Measurements from ENCODE around the gene SLC34A1.
"Not testable (repeated sequence)": the region's sequence is repeated elsewhere in the genome, so short reads cannot be mapped to it uniquely, and the experiment has no call there.

Gene SLC34A1

GRCh38 chr5:177336603-177337494 is 47.4 kb upstream of the SLC34A1 start:
- Histone ChIP-seq H3K4me1 (ENCODE audit: insufficient read depth, poor library complexity, severe bottlenecking) (no peaks in the 10 kb centered on the region), H3K36me3 (ENCODE audit: low read depth) (peaks cover 88% of the 10 kb centered on the region), H3K9me3 (ENCODE audit: severe bottlenecking) (no peaks in the 10 kb centered on the region), H3K27ac (ENCODE audit: poor library complexity, severe bottlenecking) (no peak overlapping the region), H3K4me3 (ENCODE audit: severe bottlenecking) (no peak overlapping the region), H3K27me3 (ENCODE audit: insufficient read depth, poor library complexity, severe bottlenecking) (no peaks in the 10 kb centered on the region)
- TF ChIP-seq, protein P1, sequence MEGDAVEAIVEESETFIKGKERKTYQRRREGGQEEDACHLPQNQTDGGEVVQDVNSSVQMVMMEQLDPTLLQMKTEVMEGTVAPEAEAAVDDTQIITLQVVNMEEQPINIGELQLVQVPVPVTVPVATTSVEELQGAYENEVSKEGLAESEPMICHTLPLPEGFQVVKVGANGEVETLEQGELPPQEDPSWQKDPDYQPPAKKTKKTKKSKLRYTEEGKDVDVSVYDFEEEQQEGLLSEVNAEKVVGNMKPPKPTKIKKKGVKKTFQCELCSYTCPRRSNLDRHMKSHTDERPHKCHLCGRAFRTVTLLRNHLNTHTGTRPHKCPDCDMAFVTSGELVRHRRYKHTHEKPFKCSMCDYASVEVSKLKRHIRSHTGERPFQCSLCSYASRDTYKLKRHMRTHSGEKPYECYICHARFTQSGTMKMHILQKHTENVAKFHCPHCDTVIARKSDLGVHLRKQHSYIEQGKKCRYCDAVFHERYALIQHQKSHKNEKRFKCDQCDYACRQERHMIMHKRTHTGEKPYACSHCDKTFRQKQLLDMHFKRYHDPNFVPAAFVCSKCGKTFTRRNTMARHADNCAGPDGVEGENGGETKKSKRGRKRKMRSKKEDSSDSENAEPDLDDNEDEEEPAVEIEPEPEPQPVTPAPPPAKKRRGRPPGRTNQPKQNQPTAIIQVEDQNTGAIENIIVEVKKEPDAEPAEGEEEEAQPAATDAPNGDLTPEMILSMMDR (IDR thresholded peaks at IDR 0.05; ENCODE audit: poor library complexity, severe bottlenecking) = no peak
- DNase-seq (ENCODE audit: low spot score) (no peak), ATAC-seq (ENCODE audit: low read depth) (no peak)

DNA sequence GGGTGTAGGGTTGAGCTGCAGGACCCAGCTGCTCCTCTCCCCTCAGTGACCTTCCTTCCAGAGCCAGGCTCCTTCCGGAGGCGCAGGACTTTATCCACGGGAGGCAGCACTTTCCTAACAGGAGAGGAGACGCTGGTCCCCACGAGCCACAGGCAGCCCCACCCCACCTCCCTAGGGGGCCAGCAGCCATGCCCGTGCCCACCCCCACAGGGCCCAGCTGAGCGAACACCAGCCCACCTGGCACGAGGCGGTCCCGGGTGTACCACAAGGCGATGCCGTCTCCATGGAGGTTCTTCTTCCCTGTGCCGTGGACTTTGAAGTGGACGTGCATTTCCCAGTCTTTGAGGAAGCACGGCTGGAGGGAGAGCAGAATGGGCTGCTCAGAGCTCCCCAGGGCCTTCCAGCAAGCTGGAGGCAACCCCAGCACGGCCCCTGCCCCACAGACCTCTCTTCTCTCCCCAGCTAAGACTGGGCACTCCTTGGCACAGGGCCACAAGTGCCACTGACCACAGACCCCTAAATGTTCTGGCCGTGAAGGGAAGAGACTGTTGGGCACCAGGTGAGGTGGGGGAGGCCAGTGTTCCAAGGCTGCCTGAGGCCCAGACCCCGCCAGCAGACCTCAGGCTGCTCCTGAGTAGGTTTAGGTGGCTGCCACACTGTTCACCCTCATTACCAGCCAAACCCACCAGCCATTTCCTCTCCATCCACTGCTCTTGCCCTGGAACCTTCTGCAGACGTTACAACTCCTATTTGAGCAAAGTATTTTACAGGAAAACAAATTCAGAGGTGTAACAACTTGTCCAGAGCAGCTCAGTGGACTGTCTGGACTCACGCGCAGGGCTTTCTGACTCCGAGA is 45.8 kb upstream of the SLC34A1 start:
- Histone ChIP-seq H3K27ac (ENCODE audit: poor library complexity, severe bottlenecking) (no peak overlapping the region), H3K4me1 (ENCODE audit: insufficient read depth, poor library complexity, severe bottlenecking) (no peaks in the 10 kb centered on the region), H3K4me3 (ENCODE audit: severe bottlenecking) (no peak overlapping the region), H3K27me3 (ENCODE audit: insufficient read depth, poor library complexity, severe bottlenecking) (no peaks in the 10 kb centered on the region), H3K9me3 (ENCODE audit: severe bottlenecking) (no peaks in the 10 kb centered on the region), H3K36me3 (ENCODE audit: low read depth) (peaks cover 89% of the 10 kb centered on the region)
- no peak for ATAC-seq (ENCODE audit: low read depth)
- TF ChIP-seq, protein P1 (IDR thresholded peaks at IDR 0.05; ENCODE audit: poor library complexity, severe bottlenecking) = no peak
- no peak for DNase-seq (ENCODE audit: low spot score)

GRCh38 chr5:177339107-177339638 is 45.1 kb upstream of the SLC34A1 start:
- Histone ChIP-seq H3K27me3 (ENCODE audit: insufficient read depth, poor library complexity, severe bottlenecking) (no peaks in the 10 kb centered on the region), H3K4me3 (ENCODE audit: severe bottlenecking) (no peak overlapping the region), H3K4me1 (ENCODE audit: insufficient read depth, poor library complexity, severe bottlenecking) (no peaks in the 10 kb centered on the region), H3K9me3 (ENCODE audit: severe bottlenecking) (no peaks in the 10 kb centered on the region), H3K36me3 (ENCODE audit: low read depth) (peaks cover 87% of the 10 kb centered on the region), H3K27ac (ENCODE audit: poor library complexity, severe bottlenecking) (no peak overlapping the region)
- DNase-seq (ENCODE audit: low spot score) = no peak
- TF ChIP-seq, protein P1 (IDR thresholded peaks at IDR 0.05; ENCODE audit: poor library complexity, severe bottlenecking) = no peak
- no peak for ATAC-seq (ENCODE audit: low read depth)

DNA sequence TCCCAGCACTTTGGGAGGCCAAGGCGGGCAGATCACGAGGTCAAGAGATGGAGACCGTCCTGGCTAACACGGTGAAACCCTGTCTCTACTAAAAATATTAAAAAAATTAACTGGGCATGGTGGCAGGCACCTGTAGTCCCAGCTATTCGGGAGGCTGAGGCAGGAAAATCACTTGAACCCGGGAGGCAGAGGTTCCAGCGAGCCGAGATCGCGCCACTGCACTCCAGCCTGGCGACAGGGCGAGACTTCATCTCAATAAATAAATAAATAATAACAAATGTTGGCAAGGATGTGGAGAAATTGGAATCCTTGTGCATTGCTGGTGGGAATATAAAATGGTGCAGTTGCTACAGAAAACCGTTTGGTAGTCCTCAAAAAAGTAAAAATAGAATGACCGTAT is 41.2 kb upstream of the SLC34A1 start:
- not testable (repeated sequence) for H3K4me1 ChIP-seq (ENCODE audit: insufficient read depth, poor library complexity, severe bottlenecking); H3K27me3 ChIP-seq (ENCODE audit: insufficient read depth, poor library complexity, severe bottlenecking); DNase-seq (ENCODE audit: low spot score); H3K9me3 ChIP-seq (ENCODE audit: severe bottlenecking); ATAC-seq (ENCODE audit: low read depth); H3K27ac ChIP-seq (ENCODE audit: poor library complexity, severe bottlenecking); H3K4me3 ChIP-seq (ENCODE audit: severe bottlenecking)
- peaks cover 90% of the 10 kb centered on the region for H3K36me3 ChIP-seq (ENCODE audit: low read depth)

DNA sequence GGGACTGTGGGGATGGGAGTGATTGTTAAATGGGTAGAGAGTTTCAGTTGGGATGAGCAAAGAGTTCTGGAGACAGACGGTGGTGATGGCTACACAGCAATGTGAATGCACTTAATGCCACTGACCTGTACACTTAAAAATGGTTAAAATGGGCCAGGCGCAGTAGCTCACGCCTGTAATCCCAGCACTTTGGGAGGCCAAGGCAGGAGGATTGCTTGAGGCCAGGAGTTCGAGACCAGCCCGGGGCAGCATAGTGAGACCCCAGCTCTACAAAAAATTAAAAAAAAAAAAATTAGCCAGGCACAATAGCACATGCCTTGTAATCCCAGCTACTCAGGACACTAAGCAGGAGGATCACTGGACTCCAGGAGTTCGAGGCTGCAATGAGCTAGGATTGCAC is 40.5 kb upstream of the SLC34A1 start:
- no peaks in the 10 kb centered on the region for H3K4me1 ChIP-seq (ENCODE audit: insufficient read depth, poor library complexity, severe bottlenecking)
- TF ChIP-seq, protein P1 (IDR thresholded peaks at IDR 0.05; ENCODE audit: poor library complexity, severe bottlenecking) = no peak
- H3K27ac ChIP-seq (ENCODE audit: poor library complexity, severe bottlenecking) = no peak overlapping the region
- H3K4me3 ChIP-seq (ENCODE audit: severe bottlenecking) = no peak overlapping the region
- ATAC-seq (ENCODE audit: low read depth) = no peak
- no peaks in the 10 kb centered on the region for H3K9me3 ChIP-seq (ENCODE audit: severe bottlenecking)
- DNase-seq (ENCODE audit: low spot score) = no peak
- H3K36me3 ChIP-seq (ENCODE audit: low read depth) = peaks cover 86% of the 10 kb centered on the region
- H3K27me3 ChIP-seq (ENCODE audit: insufficient read depth, poor library complexity, severe bottlenecking) = no peaks in the 10 kb centered on the region
